Neural progenitor cell (in vitro differentiated cells): ENCODE data around the gene PLSCR1. TPM values are rescaled to one million over a fixed set of nuclear protein-coding genes. Genes with fewer than 3 reads are reported as not detected.

Source experiments
- DNase-seq: peaks from one replicate; pipeline ENCODE4 v3.0.0-alpha.2; 2016; ENCODE audit warnings: low spot score
- H2AFZ ChIP-seq: fragments of 200-600 bp; sonication (generic); replicated peaks from 2 replicates; pipeline ENCODE4 v1.6.1; 2016; ENCODE audit warnings: antibody characterized with exemption
- H3F3A ChIP-seq: fragments of 200-600 bp; sonication (generic); 2 replicates; pipeline ENCODE4 v1.6.1; 2016; ENCODE audit warnings: antibody characterized with exemption, low read depth
- H3K27ac ChIP-seq: fragments of 200-600 bp; sonication (generic); 2 replicates; pipeline ENCODE4 v1.5.1; 2016; ENCODE audit warnings: mild to moderate bottlenecking
- H3K27me3 ChIP-seq: fragments of 200-600 bp; sonication (generic); 2 replicates; pipeline ENCODE4 v1.6.1; 2016; ENCODE audit warnings: mild to moderate bottlenecking, moderate library complexity
- H3K36me3 ChIP-seq: fragments of 200-600 bp; sonication (generic); 2 replicates; pipeline ENCODE4 v1.5.1; 2016
- H3K4me1 ChIP-seq: fragments of 200-600 bp; sonication (generic); 2 replicates; pipeline ENCODE4 v1.6.1; 2016; ENCODE audit warnings: mixed run types
- H3K4me2 ChIP-seq: fragments of 200-600 bp; sonication (generic); 2 replicates; pipeline ENCODE4 v1.6.1; 2016
- H3K4me3 ChIP-seq: fragments of 200-600 bp; sonication (generic); 2 replicates; pipeline ENCODE4 v1.5.1; 2016
- H3K79me2 ChIP-seq: fragments of 200-600 bp; sonication (generic); 2 replicates; pipeline ENCODE4 v1.6.1; 2016; ENCODE audit warnings: low read depth
- H3K9ac ChIP-seq: fragments of 200-600 bp; sonication (generic); 2 replicates; pipeline ENCODE4 v1.6.1; 2016
- H3K9me3 ChIP-seq: fragments of 200-600 bp; sonication (generic); 2 replicates; pipeline ENCODE4 v1.5.1; 2016; ENCODE audit warnings: low read depth
- H4K20me1 ChIP-seq: fragments of 200-600 bp; sonication (generic); 2 replicates; pipeline ENCODE4 v1.6.1; 2016; ENCODE audit warnings: low read depth
- H3K27ac Mint-ChIP-seq: 3 replicates; pipeline ENCODE4 v1.8.0; 2021; ENCODE audit warnings: mixed read lengths
- H3K27me3 Mint-ChIP-seq: 2 replicates; pipeline ENCODE4 v1.8.0; 2022; ENCODE audit warnings: low read depth, mild to moderate bottlenecking, inconsistent platforms, moderate library complexity, mixed read lengths; ENCODE audit not compliant: insufficient read depth
- H3K36me3 Mint-ChIP-seq: 3 replicates; pipeline ENCODE4 v1.8.0; 2021; ENCODE audit warnings: mixed read lengths
- H3K4me1 Mint-ChIP-seq: 3 replicates; pipeline ENCODE4 v1.8.0; 2021; ENCODE audit warnings: mixed read lengths
- H3K4me3 Mint-ChIP-seq: 3 replicates; pipeline ENCODE4 v1.8.0; 2021; ENCODE audit warnings: mild to moderate bottlenecking, moderate library complexity, mixed read lengths
- H3K9me3 Mint-ChIP-seq: 3 replicates; pipeline ENCODE4 v1.8.0; 2020; ENCODE audit warnings: mixed read lengths
- CTCF ChIP-seq: fragments of 200-600 bp; sonication (generic); IDR thresholded peaks from 2 replicates; pipeline ENCODE4 v1.5.1; 2017; ENCODE audit warnings: antibody characterized with exemption, mild to moderate bottlenecking
- EZH2 ChIP-seq: fragments of 200-600 bp; sonication (generic); IDR thresholded peaks from 2 replicates; pipeline ENCODE4 v1.6.1; 2017; ENCODE audit warnings: antibody characterized with exemption, mild to moderate bottlenecking, moderate library complexity
- EZH2phosphoT487 ChIP-seq: fragments of 200-600 bp; sonication (generic); IDR thresholded peaks from 2 replicates; pipeline ENCODE4 v1.6.1; 2017; ENCODE audit warnings: antibody characterized with exemption
- total RNA-seq: library from RNA; depleted of rRNA; stranded (reverse); fragments of >200 nt; gene quantifications from 2 replicates; pipeline ENCODE4 v1.2.3, GENCODE V29; 2015; ENCODE audit warnings: low replicate concordance

The PLSCR1 gene
- total RNA-seq, 1 donor from 2014 or later, result 23.9 TPM

GRCh38 chr3:146569314-146569713 lies 24.9 kb upstream of the PLSCR1 start:
- no peaks in the 10 kb centered on the region for H3K9me3 Mint-ChIP-seq
- no peaks in the 10 kb centered on the region for H3K27me3 Mint-ChIP-seq
- no peak overlapping the region for H3K27ac ChIP-seq
- H3K4me3 Mint-ChIP-seq, result no peak overlapping the region
- H3K9me3 ChIP-seq, result no peaks in the 10 kb centered on the region
- H2AFZ ChIP-seq, result no peak overlapping the region
- no peaks in the 10 kb centered on the region for H3K4me1 ChIP-seq
- TF ChIP-seq EZH2 (no peak), CTCF (no peak), EZH2phosphoT487 (no peak)
- H3K36me3 Mint-ChIP-seq, result no peaks in the 10 kb centered on the region
- H3K27me3 ChIP-seq, result no peaks in the 10 kb centered on the region
- H3K27ac Mint-ChIP-seq, result no peak overlapping the region
- H3K4me2 ChIP-seq, result no peak overlapping the region
- no peak overlapping the region for H3K4me3 ChIP-seq
- DNase-seq, result no peak
- no peaks in the 10 kb centered on the region for H3K4me1 Mint-ChIP-seq
- H3K79me2 ChIP-seq, result no peaks in the 10 kb centered on the region
- H3K9ac ChIP-seq, result no peak overlapping the region
- no peaks in the 10 kb centered on the region for H4K20me1 ChIP-seq
- no peaks in the 10 kb centered on the region for H3F3A ChIP-seq
- H3K36me3 ChIP-seq, result no peaks in the 10 kb centered on the region

DNA sequence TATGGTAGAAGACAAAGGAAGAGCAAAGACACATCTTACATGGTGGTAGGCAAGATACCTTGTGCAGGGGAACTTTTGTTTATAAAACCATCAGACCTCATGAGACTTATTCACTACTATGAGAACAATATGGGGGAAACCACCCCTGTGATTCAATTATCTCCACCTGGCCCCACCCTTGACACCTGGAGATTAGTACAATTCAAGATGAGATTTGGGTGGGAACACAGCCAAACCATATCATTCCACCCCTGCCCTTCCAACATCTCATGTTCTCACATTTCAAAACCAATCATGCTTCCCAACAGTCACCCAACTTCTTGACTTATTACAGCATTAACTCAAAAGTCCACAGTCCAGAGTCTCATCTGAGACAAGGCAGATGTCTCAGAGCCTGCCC lies 21.7 kb upstream of the PLSCR1 start:
- H3K4me1 Mint-ChIP-seq, result no peaks in the 10 kb centered on the region
- DNase-seq, result no peak
- no peaks in the 10 kb centered on the region for H3K9me3 ChIP-seq
- H3K4me3 ChIP-seq, result no peak overlapping the region
- no peak overlapping the region for H3K27ac Mint-ChIP-seq
- no peaks in the 10 kb centered on the region for H3K36me3 Mint-ChIP-seq
- H4K20me1 ChIP-seq, result no peaks in the 10 kb centered on the region
- no peak overlapping the region for H3K9ac ChIP-seq
- H3K4me2 ChIP-seq, result no peak overlapping the region
- H3F3A ChIP-seq, result no peaks in the 10 kb centered on the region
- H3K4me3 Mint-ChIP-seq, result no peak overlapping the region
- no peak overlapping the region for H2AFZ ChIP-seq
- H3K27me3 Mint-ChIP-seq, result no peaks in the 10 kb centered on the region
- no peaks in the 10 kb centered on the region for H3K36me3 ChIP-seq
- no peaks in the 10 kb centered on the region for H3K27me3 ChIP-seq
- TF ChIP-seq EZH2 (no peak), EZH2phosphoT487 (no peak), CTCF (no peak)
- no peaks in the 10 kb centered on the region for H3K9me3 Mint-ChIP-seq
- no peaks in the 10 kb centered on the region for H3K4me1 ChIP-seq
- no peaks in the 10 kb centered on the region for H3K79me2 ChIP-seq
- H3K27ac ChIP-seq, result no peak overlapping the region

DNA sequence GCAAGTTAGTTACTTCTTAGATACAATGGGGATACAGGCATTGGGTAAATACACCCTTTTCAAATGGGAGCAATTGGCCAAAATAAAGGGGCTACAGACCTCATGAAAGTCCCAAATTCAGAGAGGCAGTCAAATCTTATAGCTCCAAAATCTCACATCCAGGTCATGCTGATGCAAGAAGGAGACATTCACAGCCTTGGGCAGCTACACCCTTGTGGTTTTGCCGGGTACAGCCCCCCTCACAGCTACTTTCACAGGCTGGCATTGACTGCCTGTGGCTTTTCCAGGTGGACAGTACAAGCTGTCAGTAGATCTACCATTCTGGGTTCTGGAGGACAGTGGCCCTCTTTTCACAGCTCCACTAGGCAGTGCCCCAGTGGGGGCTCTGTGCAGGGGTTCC lies 17.5 kb upstream of the PLSCR1 start:
- H3K27ac ChIP-seq, result no peak overlapping the region
- Mint-ChIP-seq H3K27me3 (no peaks in the 10 kb centered on the region), H3K27ac (no peak overlapping the region), H3K9me3 (no peaks in the 10 kb centered on the region), H3K4me1 (no peaks in the 10 kb centered on the region), H3K36me3 (no peaks in the 10 kb centered on the region), H3K4me3 (no peak overlapping the region)
- no peak for TF ChIP-seq EZH2phosphoT487
- TF ChIP-seq EZH2, result no peak
- no peak for TF ChIP-seq CTCF
- no peak overlapping the region for H3K4me3 ChIP-seq
- no peaks in the 10 kb centered on the region for H3F3A ChIP-seq
- DNase-seq, result no peak
- H3K9ac ChIP-seq, result no peak overlapping the region
- H3K27me3 ChIP-seq, result no peaks in the 10 kb centered on the region
- no peaks in the 10 kb centered on the region for H3K4me1 ChIP-seq
- no peaks in the 10 kb centered on the region for H4K20me1 ChIP-seq
- no peaks in the 10 kb centered on the region for H3K79me2 ChIP-seq
- H2AFZ ChIP-seq, result no peak overlapping the region
- no peaks in the 10 kb centered on the region for H3K9me3 ChIP-seq
- H3K4me2 ChIP-seq, result no peak overlapping the region
- no peaks in the 10 kb centered on the region for H3K36me3 ChIP-seq

DNA sequence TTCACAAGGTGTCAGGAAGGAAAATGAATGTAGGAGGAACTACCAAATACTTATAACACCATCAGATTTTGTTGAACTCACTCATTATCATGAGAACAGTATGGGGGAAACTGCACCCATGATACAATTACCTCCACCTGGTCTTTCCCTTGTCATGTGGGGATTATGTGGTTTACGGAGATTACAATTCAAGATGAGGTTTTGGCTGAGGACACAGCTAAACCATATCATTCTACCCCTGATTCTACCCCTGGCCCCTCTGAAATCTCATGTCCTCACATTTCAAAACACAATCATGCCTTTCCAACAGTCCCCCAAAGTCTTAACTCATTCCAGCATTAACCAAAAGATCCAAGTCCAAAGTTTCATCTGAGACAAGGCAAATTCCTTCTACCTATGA lies 17.1 kb upstream of the PLSCR1 start:
- no peak for DNase-seq
- Mint-ChIP-seq H3K4me1 (no peaks in the 10 kb centered on the region), H3K27me3 (no peaks in the 10 kb centered on the region), H3K36me3 (no peaks in the 10 kb centered on the region), H3K27ac (no peak overlapping the region), H3K4me3 (no peak overlapping the region), H3K9me3 (no peaks in the 10 kb centered on the region)
- H3K4me1 ChIP-seq, result no peaks in the 10 kb centered on the region
- TF ChIP-seq CTCF (no peak), EZH2 (no peak), EZH2phosphoT487 (no peak)
- no peaks in the 10 kb centered on the region for H3K9me3 ChIP-seq
- no peaks in the 10 kb centered on the region for H3F3A ChIP-seq
- H4K20me1 ChIP-seq, result no peaks in the 10 kb centered on the region
- no peak overlapping the region for H3K4me3 ChIP-seq
- H3K9ac ChIP-seq, result no peak overlapping the region
- no peak overlapping the region for H2AFZ ChIP-seq
- H3K4me2 ChIP-seq, result no peak overlapping the region
- no peaks in the 10 kb centered on the region for H3K27me3 ChIP-seq
- no peak overlapping the region for H3K27ac ChIP-seq
- no peaks in the 10 kb centered on the region for H3K36me3 ChIP-seq
- no peaks in the 10 kb centered on the region for H3K79me2 ChIP-seq
